ENCODE measurements around the gene TPM1. TPM values are rescaled to one million over a fixed set of nuclear protein-coding genes. Genes with fewer than 3 reads are reported as not detected.

TPM1 gene
- total RNA-seq, 1 experiment from 2014 or later = 22.5 TPM

DNA sequence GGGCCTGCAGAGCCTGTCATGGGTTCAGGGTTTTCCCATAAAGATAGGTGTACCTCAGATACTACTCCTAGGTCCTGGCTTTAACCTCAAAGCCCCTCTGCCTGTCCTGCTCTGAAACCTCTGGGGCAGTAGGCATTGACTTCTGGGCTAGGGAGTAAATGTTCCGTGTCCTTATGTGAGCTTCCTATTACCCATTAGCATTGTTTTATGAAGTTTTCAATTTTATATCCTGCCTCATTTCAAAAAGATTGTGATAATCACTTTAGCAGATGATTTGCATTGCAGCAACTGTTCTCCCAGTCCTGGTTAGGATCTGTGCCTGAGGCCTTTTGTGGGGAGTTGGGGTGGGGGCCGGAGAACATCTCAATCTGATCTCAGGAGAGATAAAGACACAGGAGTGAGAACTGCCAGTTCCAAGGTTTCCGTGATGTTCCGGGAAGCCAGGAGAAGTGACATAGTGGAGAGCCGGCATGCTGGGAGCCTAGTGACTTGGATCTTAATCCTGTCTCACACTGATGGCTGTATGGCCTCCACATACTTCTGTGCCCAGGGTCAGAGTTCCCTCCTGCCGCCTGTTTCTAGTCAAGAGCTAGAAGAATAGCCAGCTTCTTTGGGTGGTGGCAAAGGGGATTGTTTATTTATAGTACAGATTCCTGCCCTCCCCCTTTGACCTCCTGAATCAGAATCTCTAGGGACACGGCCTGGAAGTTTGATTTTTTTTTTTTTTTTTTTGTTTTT lies 10.6 kb downstream of the TPM1 start:
- H3K4me1 ChIP-seq (ENCODE audit: control insufficient read depth in 1 of 2, insufficient read depth in 2 of 2, low read length in 2 of 2) = peaks cover 11 to 19% of the 10 kb centered on the region in 2 experiments
- H2AFZ ChIP-seq (ENCODE audit: low read depth, low read length, poor library complexity, severe bottlenecking) = no peak overlapping the region
- H3K36me3 ChIP-seq (ENCODE audit: control insufficient read depth in 1 of 2, insufficient read depth in 2 of 2, low read length in 2 of 2) = no peaks in the 10 kb centered on the region
- BruUV-seq (replicated peaks) = no TSS peak
- no peaks in the 10 kb centered on the region for H3K9me2 ChIP-seq (ENCODE audit: insufficient read depth)
- H4K20me1 ChIP-seq (ENCODE audit: insufficient read depth) = no peaks in the 10 kb centered on the region
- H3K79me2 ChIP-seq (ENCODE audit: insufficient read depth, low read length) = no peaks in the 10 kb centered on the region; the same call in 1 of the 2 replicates
- intact Hi-C loops (cut with micrococcal nuclease) = no loop called here
- no peak overlapping the region for H3K9ac ChIP-seq (ENCODE audit: low read length)
- no peak overlapping the region for H3K4me3 ChIP-seq (replicated peaks in 1 of 2; ENCODE audit: low read depth in 1 of 2, low read length in 2 of 2)
- POLR2A ChIA-PET = no interaction called here
- CTCF ChIA-PET = interaction anchor here (0.6 kb wide), 1 partner anchor 218 kb away, joined by 4 read pairs; no protein-coding TSS in a partner anchor
- no peak overlapping the region for H3K4me2 ChIP-seq (ENCODE audit: low read length)
- RAD21 ChIA-PET (ENCODE audit: low non-redundant PET in 1 of 2, low total read pairs in 2 of 2, uncharacterized antibody in 2 of 2, unreplicated experiment in 2 of 2) = no interaction called here
- H3K9me3 ChIP-seq (ENCODE audit: control insufficient read depth in 1 of 2, insufficient read depth in 1 of 2, low read depth in 1 of 2, low read length in 2 of 2) = no peaks in the 10 kb centered on the region
- DNase-seq (ENCODE audit: low read depth, low spot score) (no peak), ATAC-seq (no peak)
- no peaks in the 10 kb centered on the region for H3K27me3 ChIP-seq (ENCODE audit: insufficient read depth, low read length)
- TF ChIP-seq POLR2AphosphoS5 (IDR thresholded peaks at IDR 0.05; ENCODE audit: low read depth, low read length) (no peak), CEBPB (IDR thresholded peaks at IDR 0.05; ENCODE audit: low read depth) (no peak), RAD21 (IDR thresholded peaks at IDR 0.05; ENCODE audit: low read depth) (no peak), EGR1 (IDR thresholded peaks at IDR 0.05; ENCODE audit: low read depth) (no peak), SIN3A (IDR thresholded peaks at IDR 0.05; ENCODE audit: low read depth) (no peak), ZFX (IDR thresholded peaks at IDR 0.05) (no peak), EZH2phosphoT487 (IDR thresholded peaks at IDR 0.05; ENCODE audit: borderline replicate concordance) (no peak), YY1 (IDR thresholded peaks at IDR 0.05; ENCODE audit: extremely low read depth, insufficient replicate concordance, low read depth, low read length) (no peak), SRF (IDR thresholded peaks at IDR 0.05; ENCODE audit: low read depth) (no peak), CBX3 (IDR thresholded peaks at IDR 0.05; ENCODE audit: low read depth) (no peak)
- TF ChIP-seq, protein P1, sequence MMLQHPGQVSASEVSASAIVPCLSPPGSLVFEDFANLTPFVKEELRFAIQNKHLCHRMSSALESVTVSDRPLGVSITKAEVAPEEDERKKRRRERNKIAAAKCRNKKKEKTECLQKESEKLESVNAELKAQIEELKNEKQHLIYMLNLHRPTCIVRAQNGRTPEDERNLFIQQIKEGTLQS (IDR thresholded peaks at IDR 0.05) = no peak
- TF ChIP-seq, protein P2, sequence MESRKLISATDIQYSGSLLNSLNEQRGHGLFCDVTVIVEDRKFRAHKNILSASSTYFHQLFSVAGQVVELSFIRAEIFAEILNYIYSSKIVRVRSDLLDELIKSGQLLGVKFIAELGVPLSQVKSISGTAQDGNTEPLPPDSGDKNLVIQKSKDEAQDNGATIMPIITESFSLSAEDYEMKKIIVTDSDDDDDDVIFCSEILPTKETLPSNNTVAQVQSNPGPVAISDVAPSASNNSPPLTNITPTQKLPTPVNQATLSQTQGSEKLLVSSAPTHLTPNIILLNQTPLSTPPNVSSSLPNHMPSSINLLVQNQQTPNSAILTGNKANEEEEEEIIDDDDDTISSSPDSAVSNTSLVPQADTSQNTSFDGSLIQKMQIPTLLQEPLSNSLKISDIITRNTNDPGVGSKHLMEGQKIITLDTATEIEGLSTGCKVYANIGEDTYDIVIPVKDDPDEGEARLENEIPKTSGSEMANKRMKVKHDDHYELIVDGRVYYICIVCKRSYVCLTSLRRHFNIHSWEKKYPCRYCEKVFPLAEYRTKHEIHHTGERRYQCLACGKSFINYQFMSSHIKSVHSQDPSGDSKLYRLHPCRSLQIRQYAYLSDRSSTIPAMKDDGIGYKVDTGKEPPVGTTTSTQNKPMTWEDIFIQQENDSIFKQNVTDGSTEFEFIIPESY (IDR thresholded peaks at IDR 0.05; ENCODE audit: extremely low read depth, insufficient replicate concordance, low read length) = no peak
- H3K27ac ChIP-seq (ENCODE audit: low read depth, low read length) = no peak overlapping the region

All from HCT116 (cell line).